ENCODE measurements around the gene RRP1. TPM values are rescaled to one million over a fixed set of nuclear protein-coding genes. Genes with fewer than 3 reads are reported as not detected.

Gene RRP1
- total and polyA plus RNA-seq, 9 of the 15 experiments (the other 6 are each of a cell fraction or from before 2014, with no cell fraction given) = 0.89 to 105 (median 51.6) TPM

- intact Hi-C loops (cut with micrococcal nuclease) = no loop called here
- H3K27ac ChIP-seq (ENCODE audit: extremely low read depth, low read depth, low read length) = no peak overlapping the region
- FAIRE-seq (no peak), ATAC-seq (no peak), DNase-seq (ENCODE audit: extremely low read depth in 1 of 4, low spot score in 3 of 4) (no peak)
- H2AFZ ChIP-seq (ENCODE audit: low read depth, low read length) = no peak overlapping the region
- 73% methylated on average over 29 of the region's 29 CpGs for WGBS (ENCODE audit: insufficient coverage, low coverage, missing lambda C conversion rate)
- no peaks in the 10 kb centered on the region for H3K79me2 ChIP-seq (ENCODE audit: control insufficient read depth, insufficient read depth, low read length)
- H4K20me1 ChIP-seq (replicated peaks; ENCODE audit: control insufficient read depth, insufficient read depth, low read length) = 0 out of 2 replicates have a peak, but pooled peaks cover 4% of the 10 kb centered on the region
- no peaks in the 10 kb centered on the region for H3K9me3 ChIP-seq (replicated peaks; ENCODE audit: control insufficient read depth, insufficient read depth, low read depth, low read length)
- in situ Hi-C loops (cut with MboI) = no loop called here
- BruUV-seq (replicated peaks) = no TSS peak
- H3K27me3 ChIP-seq (ENCODE audit: control insufficient read depth in 2 of 2, insufficient read depth in 2 of 2, low read length in 2 of 2) = no peaks in the 10 kb centered on the region; a peak in 1 of 5 replicates
- H3K9me1 ChIP-seq (ENCODE audit: control insufficient read depth, insufficient read depth, low read length) = no peaks in the 10 kb centered on the region
- H3K4me3 ChIP-seq = no peak overlapping the region
- H3K36me3 ChIP-seq (ENCODE audit: control insufficient read depth, insufficient read depth, low read length) = no peaks in the 10 kb centered on the region
- peak overlapping the region in 1 of 2 experiments; percentile 63; a peak in 2 of 4 replicates for H3K9ac ChIP-seq (ENCODE audit: insufficient read depth in 1 of 2, low read depth in 2 of 2, low read length in 2 of 2)
- peaks cover 12 to 75% of the 10 kb centered on the region in 2 experiments; a peak in 3 of 5 replicates for H3K4me1 ChIP-seq (replicated peaks in 1 of 2; ENCODE audit: control insufficient read depth in 2 of 2, insufficient read depth in 2 of 2, low read length in 2 of 2)
- ChIA-PET POLR2A (interaction anchor here (0.9 to 2.0 kb wide), 4 partner anchors 9 to 15 kb away, joined by 3 to 9 read pairs (median 4); no protein-coding TSS in a partner anchor), CTCF (ENCODE audit: low intra/inter-chr PET ratio) (no interaction called here)
- H3K4me2 ChIP-seq (ENCODE audit: insufficient read depth, low read length) = no peak overlapping the region
- TF ChIP-seq AFF1 (IDR thresholded peaks at IDR 0.05; ENCODE audit: low read depth in 1 of 2, partially characterized antibody in 2 of 2) = no peak
- no peak for TF ChIP-seq CBFA2T3 (IDR thresholded peaks at IDR 0.05)
- TF ChIP-seq ZBTB5 (IDR thresholded peaks at IDR 0.05) = no peak
- TF ChIP-seq RBFOX2 (IDR thresholded peaks at IDR 0.05; ENCODE audit: low read depth, low read length) = 0 out of 2 replicates have a peak, but pooled peaks have one; percentile 42
- no peak for TF ChIP-seq HES1 (IDR thresholded peaks at IDR 0.05; ENCODE audit: low read depth)
- no peak for TF ChIP-seq VEZF1 (CRISPR knock-in tag; IDR thresholded peaks at IDR 0.05)
- 0 out of 2 replicates have a peak, but pooled peaks have one; percentile 22 for TF ChIP-seq ZBTB7A (IDR thresholded peaks at IDR 0.05; ENCODE audit: borderline replicate concordance, control insufficient read depth, low read depth, low read length)
- TF ChIP-seq MAFF (IDR thresholded peaks at IDR 0.05; ENCODE audit: low read length) = no peak
- no peak for TF ChIP-seq ZNF57 (CRISPR knock-in tag; IDR thresholded peaks at IDR 0.05)
- TF ChIP-seq MYNN (IDR thresholded peaks at IDR 0.05) = no peak
- TF ChIP-seq MYNN (CRISPR knock-in tag; IDR thresholded peaks at IDR 0.05) = no peak
- TF ChIP-seq HMGN3 (IDR thresholded peaks at IDR 0.05; ENCODE audit: borderline replicate concordance, extremely low read depth, insufficient read length, low read depth, low read length) = peak; percentile 23
These were observed 28.0 kb downstream of the RRP1 start for GRCh38 chr21:43817157-43818086.

Measured in K562 (cell line).